Measurements from ENCODE around the gene METTL25B. TPM values are rescaled to one million over a fixed set of nuclear protein-coding genes. Genes with fewer than 3 reads are reported as not detected.

The METTL25B gene
- polyA plus RNA-seq, 1 donor, result 48.4 TPM

- DNase-seq, result no peak
Observed at GRCh38 chr1:156767879-156768604, 39.8 kb downstream of the METTL25B start.

- no peak for DNase-seq
Observed at GRCh38 chr1:156768610-156769295, 40.5 kb downstream of the METTL25B start.

- DNase-seq, result no peak
Observed at GRCh38 chr1:156772222-156772621, 44.0 kb downstream of the METTL25B start.

GRCh38 chr1:156772728-156773497 is 44.6 kb downstream of the METTL25B start:
- no peak for DNase-seq

- DNase-seq, result no peak
Observed at GRCh38 chr1:156773607-156774006, 45.3 kb downstream of the METTL25B start.

- DNase-seq, result no peak
Observed at GRCh38 chr1:156775799-156776198, 47.5 kb downstream of the METTL25B start.

- no peak for DNase-seq
Observed at GRCh38 chr1:156776942-156777341, 48.7 kb downstream of the METTL25B start.

GRCh38 chr1:156777573-156777972 is 49.3 kb downstream of the METTL25B start:
- no peak for DNase-seq

- DNase-seq, result no peak
Observed at GRCh38 chr1:156781585-156782186, 53.4 kb downstream of the METTL25B start.

GRCh38 chr1:156785458-156785857 is 57.2 kb downstream of the METTL25B start:
- DNase-seq, result no peak

Other genes with a start within 250 kb of the METTL25B start
- gene MEF2D, start 227.7 kb upstream of the METTL25B start, polyA plus RNA-seq (ENCODE audit: insufficient read length), result 22.5 TPM
- gene IQGAP3, start 155.9 kb upstream of the METTL25B start, polyA plus RNA-seq (ENCODE audit: insufficient read length), result 22.8 TPM
- 1.6 TPM for gene TTC24, start 148.7 kb upstream of the METTL25B start, polyA plus RNA-seq (ENCODE audit: insufficient read length)
- 62.1 TPM for gene NAXE, start 136.7 kb upstream of the METTL25B start, polyA plus RNA-seq (ENCODE audit: insufficient read length)
- 36.9 TPM for gene GPATCH4, start 127.0 kb upstream of the METTL25B start, polyA plus RNA-seq (ENCODE audit: insufficient read length)
- 0.63 TPM for gene HAPLN2, start 109.1 kb upstream of the METTL25B start, polyA plus RNA-seq (ENCODE audit: insufficient read length)
- gene BCAN, start 86.4 kb upstream of the METTL25B start, polyA plus RNA-seq (ENCODE audit: insufficient read length), result 0.08 TPM
- 146 TPM for gene NES, start 51.1 kb upstream of the METTL25B start, polyA plus RNA-seq (ENCODE audit: insufficient read length)
- gene CRABP2, start 22.9 kb upstream of the METTL25B start, polyA plus RNA-seq (ENCODE audit: insufficient read length), result 85.6 TPM
- 48.5 TPM for gene ISG20L2, start 297 bp downstream of the METTL25B start, polyA plus RNA-seq (ENCODE audit: insufficient read length)
- 62.5 TPM for gene MRPL24, start 12.6 kb downstream of the METTL25B start, polyA plus RNA-seq (ENCODE audit: insufficient read length)
- gene HDGF, start 23.2 kb downstream of the METTL25B start, polyA plus RNA-seq (ENCODE audit: insufficient read length), result 248 TPM
- 116 TPM for gene PRCC, start 39.1 kb downstream of the METTL25B start, polyA plus RNA-seq (ENCODE audit: insufficient read length)
- gene SH2D2A, start 88.4 kb downstream of the METTL25B start, polyA plus RNA-seq (ENCODE audit: insufficient read length), result 0.52 TPM
- 1.8 TPM for gene INSRR, start 130.6 kb downstream of the METTL25B start, polyA plus RNA-seq (ENCODE audit: insufficient read length)
- gene NTRK1, start 132.4 kb downstream of the METTL25B start, polyA plus RNA-seq (ENCODE audit: insufficient read length), result 1.2 TPM
- gene PEAR1, start 165.2 kb downstream of the METTL25B start, polyA plus RNA-seq (ENCODE audit: insufficient read length), result 21.1 TPM
- 0.83 TPM for gene LRRC71, start 192.2 kb downstream of the METTL25B start, polyA plus RNA-seq (ENCODE audit: insufficient read length)

Data from left kidney (tissue), 2 donors.